Skeletal muscle cell (primary cell): ENCODE data around the gene IGSF9.

Experiments used
- DNase-seq: peaks from one replicate; pipeline ENCODE4 v3.0.0-alpha.2; 2010; ENCODE audit warnings: low read depth
- H3K4me3 ChIP-seq: 2 replicates; pipeline ENCODE4 v1.5.1; 2011; ENCODE audit warnings: low read depth, mild to moderate bottlenecking, control low read depth, low read length, moderate library complexity

The IGSF9 gene

DNA sequence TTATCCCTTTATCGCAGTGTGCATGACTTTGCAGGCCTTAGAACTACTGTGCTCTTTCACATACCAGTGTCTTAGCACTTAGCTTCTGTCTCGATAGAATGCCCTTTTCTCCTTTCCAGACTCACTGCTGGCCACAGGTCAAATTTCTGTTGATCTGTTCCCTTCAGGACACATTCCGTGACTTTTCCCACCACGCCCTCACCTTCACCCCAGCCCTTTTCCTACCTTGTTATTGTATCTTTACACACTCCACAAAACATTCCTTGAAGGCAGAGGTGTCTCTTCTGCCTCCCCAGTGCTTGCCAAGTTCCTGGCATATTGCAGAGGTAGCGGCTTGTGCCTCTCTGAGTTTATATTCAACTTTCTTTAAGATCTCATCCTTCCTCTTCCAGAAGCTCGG lies 3.7 kb upstream of the IGSF9 start:
- no peak for DNase-seq
- H3K4me3 ChIP-seq: no peak overlapping the region

DNA sequence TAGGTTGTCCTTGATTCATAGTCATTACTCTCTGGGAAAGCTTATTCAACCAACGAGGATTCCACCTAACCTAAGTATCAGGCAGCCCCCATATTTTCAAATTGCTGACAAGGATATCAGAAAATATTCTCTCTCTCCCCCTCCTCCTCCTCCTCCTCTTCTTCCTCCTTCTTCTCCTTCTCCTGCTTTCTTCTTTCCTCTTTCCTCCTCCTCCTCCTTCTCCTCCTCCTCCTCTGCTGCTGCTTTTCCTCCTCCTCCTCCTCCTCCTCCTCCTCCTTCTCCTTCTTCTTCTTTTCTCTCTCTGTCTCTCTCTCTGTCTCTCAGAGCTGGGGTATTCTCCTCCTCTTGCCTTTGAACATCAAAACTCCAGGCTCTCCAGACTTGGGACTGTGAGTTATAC lies 2.5 kb upstream of the IGSF9 start:
- no peak for DNase-seq
- H3K4me3 ChIP-seq: no peak overlapping the region

DNA sequence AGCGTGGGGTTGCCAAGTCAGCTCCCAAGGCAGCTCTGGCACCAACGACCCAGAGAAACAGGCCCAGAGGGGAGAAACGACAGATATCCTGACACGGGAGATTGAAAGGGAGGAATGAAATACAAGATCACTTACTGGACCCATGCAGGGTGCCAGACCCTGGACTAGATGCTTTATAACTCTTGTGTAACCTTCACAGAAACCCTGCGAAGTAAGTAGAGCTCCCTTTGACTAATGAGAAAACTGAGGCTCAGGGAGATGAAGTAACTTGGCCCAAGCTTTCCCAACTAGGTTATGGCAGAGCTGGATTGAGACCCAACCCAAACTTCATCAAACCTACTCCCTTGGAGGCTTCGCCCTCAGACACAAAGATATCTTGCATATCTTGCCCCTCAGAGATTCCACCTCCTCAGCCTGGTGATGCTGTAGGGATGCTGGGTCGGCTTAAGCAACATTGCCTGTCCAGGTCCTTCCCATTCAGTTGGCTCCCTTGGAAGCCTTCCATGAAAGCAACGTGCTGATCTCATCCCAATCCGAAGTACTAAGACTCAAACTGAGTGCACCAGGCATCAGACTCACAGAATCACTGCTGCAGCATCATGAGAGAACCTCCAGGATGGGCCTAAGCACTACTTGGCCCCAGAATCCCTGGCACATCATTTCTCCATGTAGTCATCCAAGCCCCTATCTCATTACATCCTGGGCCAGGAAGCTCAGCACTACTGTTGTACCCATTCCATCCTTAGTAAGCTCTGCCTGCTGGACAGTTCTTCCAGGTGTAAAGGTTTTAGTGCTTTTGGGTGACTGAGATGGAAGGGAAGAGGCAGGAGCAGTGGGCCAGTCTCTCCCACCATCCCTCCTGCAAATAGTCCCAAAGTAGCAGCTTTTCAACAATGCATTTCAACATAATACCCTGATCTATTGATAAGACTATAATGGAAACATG lies 1.1 kb upstream of the IGSF9 start:
- H3K4me3 ChIP-seq: no peak overlapping the region
- no peak for DNase-seq

DNA sequence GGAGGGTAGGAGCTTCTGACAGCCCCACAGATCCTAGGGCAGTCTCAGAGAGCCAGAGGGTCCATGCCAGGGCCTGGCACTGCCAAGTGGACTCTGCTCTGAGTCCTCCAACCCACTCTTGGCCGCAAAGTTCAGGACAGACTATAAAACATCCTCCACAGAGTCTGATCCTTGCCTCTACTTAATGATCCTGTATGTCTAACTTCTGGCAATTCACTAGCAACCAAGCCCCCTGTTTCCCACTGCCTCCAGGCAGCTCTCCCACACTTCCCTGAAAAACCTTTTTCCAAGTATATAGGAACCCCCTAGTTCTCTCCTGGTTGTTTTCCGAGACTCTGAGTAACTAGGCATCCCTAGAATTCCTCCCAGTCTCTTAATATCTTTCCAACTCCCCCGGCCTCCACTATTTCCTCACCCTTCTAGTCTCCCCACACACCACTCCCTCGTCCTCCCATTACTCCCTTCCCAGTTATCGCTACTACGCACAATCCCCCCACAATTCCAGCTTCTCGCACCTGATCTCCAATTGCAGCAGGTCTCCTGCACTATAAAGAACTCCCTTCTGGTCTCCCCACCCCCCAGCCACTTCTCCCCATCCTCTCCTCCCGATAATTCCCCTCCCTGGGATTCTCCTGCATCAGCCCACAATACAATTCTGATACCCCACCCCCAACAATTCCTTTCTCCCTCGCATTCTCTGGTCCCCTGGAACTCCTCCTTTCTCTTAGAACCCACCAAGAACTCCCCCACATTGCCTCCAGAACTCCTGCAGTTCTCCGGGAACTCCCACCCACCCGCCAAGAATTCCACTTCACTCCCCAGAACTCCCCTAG lies 574 bp downstream of the IGSF9 start:
- peak overlapping the region; percentile 43 for H3K4me3 ChIP-seq
- no peak for DNase-seq

DNA sequence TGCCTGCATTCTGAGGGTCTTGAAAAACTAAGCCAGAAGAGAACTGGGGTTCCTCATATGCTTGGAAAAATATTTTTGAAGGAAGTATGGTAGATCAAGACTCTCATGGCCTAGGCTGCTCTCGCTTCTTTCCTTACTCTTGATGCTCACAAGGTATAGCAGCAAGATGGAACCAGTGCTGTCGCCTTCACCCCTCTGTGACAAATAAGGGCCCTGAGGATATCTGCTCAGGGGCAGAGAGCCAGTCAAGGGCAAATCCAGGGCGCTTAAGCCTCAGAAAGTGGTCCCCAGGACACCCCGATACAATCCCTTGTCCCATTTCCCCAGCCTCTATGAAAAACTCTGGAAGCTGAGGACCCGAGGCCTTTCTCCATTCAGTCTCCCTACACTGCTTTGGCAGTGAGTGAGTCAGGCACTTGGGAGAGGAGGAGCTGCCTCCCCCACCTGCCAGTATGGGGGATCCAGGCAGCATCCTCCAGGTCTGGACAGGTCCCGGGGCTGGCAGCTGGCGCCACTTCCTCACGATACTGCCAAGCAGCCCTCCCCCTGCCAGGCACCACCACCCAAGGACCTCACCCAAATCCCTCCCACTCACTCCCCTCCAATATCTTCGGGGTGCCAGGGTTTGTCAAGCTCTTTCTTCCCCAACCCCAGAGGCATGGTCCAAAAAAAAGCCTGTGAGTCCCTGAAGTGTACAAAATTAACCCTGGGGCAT lies 1.3 kb downstream of the IGSF9 start:
- H3K4me3 ChIP-seq: no peak overlapping the region
- no peak for DNase-seq

DNA sequence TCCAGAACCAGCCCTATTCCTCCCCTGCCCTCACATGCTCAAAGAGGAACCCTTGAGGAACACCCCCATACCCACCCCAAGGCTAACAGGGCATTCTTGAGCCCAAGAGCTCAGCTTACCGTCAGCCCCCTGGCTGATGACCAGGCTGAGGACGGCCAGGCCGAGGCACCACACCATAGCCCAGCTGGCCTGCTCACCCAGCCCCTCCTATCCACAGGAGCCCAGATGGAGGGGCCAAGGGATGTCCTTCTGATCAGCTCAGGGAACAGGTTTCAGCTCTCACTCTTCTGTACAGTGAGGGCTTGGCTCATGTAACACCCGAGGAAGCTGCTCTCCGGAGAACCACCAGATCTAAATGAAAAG lies 2.2 kb downstream of the IGSF9 start:
- H3K4me3 ChIP-seq: no peak overlapping the region
- no peak for DNase-seq

DNA sequence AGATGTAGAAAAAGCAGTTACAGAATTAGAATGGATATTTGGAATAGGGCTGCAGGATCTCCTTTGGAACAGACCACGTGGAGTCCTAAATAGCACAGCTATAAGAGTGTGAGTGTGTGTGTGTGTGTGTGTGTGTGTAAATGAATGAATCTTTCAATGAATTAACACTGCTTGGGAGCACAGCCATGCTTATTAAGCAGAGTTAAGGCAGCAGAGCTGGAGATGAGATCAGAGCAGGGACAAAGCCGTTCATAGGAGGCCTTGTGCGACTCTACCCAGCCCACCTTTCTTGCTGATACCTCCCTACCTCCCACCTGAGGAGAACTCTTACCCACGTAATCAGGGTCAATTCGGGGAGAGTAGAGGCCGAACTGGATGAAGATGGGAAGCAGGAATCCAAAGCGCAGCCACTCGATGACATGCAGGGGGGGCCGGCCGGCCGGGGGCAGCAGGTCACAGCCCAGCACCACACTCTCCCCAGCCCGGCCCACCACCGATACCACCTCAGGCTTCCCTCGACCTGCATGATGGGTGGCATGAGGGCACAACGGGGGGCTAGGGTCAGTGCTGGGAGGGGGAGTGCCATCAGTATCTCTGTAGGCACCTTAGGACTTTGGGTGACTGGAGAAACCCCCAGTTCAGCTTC lies 2.7 kb downstream of the IGSF9 start:
- no peak for DNase-seq
- no peak overlapping the region for H3K4me3 ChIP-seq

DNA sequence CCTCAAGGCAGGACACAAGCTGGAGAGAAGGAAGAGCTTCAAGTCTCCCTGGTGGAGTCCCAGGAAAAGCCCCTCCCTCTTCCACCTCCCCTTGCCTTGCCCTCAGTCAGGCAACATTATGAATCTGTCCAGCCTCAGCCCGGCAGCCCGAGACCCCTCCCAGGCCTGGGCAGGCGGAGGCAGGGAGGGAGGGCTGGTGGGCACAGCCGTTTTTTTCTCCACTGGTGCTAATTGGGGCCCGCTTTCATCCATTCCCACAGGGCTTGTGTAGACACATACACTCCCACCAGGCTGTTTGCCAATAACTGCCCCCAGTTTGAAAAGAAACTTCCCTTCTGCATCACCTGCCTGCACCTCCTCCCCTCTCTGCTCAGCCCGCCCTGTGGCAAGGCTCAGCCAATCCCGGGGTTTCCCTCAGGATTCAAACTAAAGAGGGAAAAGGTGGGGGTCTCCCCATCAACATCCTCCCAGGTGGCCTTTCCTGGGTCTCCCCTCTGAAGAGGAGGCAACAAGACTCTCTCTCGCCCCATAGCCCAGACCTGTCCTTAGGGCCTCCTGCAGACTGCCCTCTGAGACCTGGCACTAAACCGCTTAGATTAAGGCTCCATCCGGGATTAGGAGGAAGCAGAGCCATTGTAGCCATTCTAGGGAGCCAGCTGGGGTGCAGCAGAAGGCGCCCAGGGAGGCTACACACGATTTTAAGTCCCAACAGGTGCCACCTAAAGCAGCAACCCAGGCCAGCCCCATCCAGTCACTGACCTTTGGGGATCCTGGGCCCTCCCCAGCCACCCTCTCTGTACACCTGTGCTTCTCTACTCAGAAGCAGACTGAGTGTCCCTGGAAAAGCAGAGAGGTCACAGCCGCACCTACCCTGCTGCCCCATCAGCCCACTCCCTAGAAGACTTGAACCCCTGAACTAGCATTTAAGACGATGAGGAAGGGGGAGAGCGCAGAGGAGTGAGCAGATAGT lies 3.5 kb downstream of the IGSF9 start:
- DNase-seq: no peak
- no peak overlapping the region for H3K4me3 ChIP-seq

DNA sequence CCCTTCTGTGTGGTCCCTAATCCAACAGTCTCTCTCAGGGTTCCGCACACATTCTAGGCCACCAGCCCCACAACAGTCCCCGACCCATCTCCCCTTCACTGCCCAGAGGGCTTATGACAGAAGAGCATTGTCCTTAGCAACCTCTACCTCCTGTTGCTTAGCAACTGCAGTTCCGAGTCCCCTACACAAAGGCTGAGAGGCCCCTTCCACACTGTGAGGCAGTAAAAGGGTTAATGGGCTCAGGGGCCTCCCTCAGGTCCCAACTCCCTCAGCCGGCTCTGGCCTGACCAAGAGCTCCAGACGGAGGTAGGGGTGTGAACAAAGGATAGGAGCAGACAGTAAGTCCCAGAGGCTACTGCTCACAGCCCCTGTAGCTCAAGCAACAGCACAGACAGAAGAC lies 4.3 kb downstream of the IGSF9 start:
- no peak for DNase-seq

DNA sequence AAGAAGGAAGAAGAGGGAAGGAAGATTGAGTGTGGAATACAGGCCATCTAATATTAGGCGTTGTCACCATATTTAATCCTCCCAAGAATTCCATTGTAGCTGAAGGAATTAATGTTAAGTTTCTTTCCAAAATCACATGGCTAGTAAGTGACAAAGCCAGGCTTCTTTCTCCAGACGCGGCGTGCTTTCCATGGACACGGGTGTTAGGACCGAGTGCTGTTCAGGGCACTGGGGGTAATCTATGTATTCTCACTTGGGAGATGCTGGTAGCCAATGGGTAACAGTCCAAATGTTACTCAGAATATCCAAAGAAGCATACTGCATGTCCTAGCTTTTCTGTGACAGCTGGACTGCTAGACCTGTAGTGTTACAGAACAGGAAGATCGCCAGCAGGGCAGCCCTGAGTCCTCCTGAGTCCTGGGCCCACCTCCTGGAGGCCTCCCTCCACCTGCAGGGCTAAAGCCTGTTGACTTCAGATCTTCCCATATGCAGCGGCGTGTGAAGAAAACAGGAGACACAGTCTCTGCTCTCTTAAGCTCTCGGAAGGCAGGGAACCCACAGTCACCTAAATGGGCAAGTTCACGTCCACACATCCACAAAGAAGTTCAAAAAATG lies 5.3 kb downstream of the IGSF9 start:
- no peak for DNase-seq
- H3K4me3 ChIP-seq: no peak overlapping the region

More for the DNA sequence above, 4.3 kb downstream of the IGSF9 start:
- no peak overlapping the region for H3K4me3 ChIP-seq

DNA sequence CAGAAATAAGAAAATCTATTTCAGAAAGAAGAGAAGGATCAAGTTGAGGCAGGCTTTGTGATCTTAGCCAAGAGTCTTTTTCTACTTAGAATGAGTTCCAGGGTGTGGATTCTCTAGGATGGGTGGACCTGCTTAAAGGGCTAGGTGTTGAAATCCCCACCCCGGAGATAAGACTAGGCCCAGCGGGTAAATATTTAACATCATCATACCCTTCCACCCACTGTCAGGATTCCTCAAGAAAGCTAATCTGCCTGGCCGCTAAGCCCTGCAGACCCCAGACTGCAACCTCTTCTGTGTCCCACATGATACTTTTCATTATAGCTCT lies 5.8 kb downstream of the IGSF9 start:
- no peak for DNase-seq
- no peak overlapping the region for H3K4me3 ChIP-seq

DNA sequence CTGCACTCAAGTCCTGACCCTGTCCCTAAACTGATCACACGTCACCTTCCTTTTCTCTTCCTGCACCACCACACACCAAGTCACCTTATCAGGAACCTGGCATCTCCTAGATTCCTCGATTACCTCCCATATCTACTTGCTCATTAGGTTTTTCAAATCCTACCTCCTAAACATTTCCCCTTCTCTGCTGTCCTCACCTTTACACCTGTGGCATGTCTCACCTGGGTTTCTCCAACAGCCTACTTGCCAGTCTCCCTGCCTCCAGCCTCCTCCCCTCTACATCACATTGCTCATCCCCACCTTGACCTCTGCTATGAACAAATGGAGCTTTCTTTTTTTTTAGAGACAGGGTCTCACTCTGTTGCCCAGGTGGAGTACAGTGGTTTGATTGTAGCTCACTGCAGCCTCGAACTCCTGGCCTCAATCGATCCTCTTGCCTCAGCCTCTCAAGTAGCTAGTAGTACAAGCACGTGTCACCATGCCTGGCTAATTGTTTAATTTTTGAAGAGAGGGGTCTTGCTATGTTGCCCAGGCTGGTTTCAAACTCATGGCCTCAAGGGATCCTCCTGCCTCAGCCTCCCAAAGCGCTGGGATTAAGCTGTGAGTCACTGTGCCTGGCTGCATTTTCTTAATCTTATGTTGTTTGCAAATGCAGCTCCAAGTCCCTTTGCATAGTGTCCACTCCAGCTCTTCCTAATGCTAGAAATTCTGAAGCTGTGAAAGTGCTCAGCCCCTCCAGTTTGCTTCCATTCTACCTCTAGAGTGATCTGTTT lies 6.3 kb downstream of the IGSF9 start:
- DNase-seq: no peak

DNA sequence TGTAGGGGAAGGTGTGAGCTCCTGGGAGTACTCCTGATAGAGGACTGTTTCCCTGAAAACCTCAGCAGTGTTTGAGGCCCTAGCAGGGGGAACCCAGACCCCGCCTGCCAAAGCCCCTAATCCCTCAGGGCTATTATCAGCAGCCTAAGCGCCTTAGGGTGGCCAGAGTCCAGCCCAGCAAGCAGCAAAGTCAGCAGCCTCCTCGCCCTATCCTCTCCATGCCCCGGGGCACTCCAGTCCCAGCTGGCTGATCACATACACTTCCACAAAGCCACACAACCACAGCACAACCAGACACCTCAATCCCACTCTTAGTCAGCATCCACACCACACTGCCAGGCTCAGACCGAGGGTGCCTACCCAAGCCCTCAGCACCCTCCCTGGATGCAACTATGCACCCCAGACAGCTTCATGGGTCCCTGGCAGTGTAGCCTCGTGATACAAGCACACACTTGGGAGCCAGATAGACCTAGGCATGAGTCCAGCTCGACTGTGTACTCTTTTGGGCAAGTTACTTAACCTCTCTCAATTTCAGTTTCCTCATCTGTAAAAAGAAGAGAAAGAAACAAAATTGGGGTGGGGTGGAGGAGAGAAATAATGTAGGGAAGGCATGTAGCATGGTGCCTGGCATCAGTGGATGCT lies 7.1 kb downstream of the IGSF9 start:
- no peak overlapping the region for H3K4me3 ChIP-seq

More for the DNA sequence above, 6.3 kb downstream of the IGSF9 start:
- no peak overlapping the region for H3K4me3 ChIP-seq

DNA sequence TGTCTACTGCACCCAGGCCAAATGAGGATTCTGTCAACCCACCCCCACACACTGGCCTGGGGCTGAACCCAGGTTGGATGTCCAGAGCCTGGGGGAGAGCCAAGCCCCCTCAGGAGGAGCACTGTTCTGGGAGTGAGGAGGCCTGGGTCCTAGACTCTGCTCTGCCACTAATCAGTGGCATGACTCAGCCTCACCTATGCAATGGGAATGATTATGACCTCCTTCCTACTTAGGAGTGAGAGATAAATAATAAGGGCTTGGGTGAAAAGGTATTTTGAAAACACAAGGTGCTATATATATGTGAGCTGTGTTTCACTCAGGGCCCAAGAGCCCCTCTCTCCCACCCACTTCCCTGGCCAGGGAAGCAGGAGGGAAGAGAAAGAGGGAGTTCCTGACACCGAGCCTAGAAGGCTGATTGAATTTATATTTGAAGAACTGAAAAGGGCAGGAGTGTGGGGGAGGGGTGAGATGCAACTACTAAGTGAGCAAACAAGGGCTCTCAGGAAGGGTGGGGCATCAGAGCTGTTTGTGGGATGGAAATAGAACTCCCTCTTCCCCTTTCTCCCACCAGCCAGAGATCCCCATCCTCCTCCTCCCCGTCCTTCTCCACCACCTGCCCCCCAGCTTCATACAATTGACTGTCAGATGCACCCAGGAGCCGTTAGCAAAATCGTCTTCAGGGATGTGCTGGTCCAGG lies 8.2 kb downstream of the IGSF9 start:
- H3K4me3 ChIP-seq: no peak overlapping the region
- DNase-seq: no peak

More for the DNA sequence above, 7.1 kb downstream of the IGSF9 start:
- DNase-seq: no peak

DNA sequence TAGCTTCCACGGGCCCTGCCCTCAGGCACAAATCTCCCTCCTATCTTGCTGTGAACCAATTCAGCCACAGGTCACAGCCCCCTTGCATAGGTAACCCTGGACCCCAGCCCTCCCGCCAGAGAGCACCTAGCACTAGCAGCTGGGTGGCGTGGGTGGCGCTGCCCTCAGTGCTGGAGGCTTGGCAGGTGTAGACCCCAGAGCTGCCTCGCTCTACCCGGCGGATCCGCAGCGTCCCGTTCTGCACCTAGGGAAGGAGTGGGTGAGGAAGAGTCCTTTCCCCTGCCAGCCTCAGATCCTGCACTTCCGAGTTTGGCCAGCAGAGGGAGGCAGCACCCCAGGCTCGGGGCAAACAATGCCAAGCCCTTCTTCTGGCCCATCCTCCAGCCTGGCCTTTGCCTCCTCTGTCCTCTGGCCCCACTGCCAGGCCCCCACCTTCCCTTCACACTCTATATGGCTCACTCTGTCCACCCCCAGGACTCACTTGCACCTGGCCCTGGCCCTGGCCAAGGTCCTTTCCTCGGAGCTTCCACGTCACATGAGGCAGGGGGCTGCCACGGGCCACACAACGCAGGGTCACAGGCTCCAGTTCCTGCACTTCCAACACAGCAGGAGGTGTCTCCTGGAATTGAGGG lies 9.0 kb downstream of the IGSF9 start:
- DNase-seq: no peak
- no peak overlapping the region for H3K4me3 ChIP-seq

DNA sequence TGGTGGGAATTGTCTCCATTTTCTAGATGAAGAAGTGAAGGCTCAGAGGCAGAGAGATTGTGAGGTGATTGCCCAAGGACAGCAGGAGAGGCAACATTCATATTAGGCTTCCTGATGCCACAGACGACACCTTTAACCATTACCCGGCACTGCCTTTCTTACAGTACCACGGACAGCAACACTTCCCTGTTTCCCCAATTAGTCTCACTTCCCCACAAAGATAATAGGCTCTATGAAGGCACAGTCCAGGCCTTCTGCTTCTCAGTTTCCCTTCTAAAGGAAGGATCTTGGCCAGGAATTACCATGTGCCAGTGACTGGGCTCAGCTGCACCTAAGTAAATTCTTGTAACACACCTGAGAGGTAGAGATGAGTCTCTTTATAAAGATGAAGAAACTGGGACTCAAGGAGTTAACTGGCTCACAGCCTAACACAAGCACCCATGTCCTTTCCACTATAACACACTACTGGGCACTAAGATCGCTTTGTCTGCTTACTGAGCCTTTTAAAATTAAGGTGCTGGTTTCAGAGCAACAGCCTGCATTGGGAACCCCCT lies 9.6 kb downstream of the IGSF9 start:
- no peak overlapping the region for H3K4me3 ChIP-seq
- DNase-seq: no peak
